Motor neuron (in vitro differentiated cells): ENCODE measurements around the gene TOP2B. TPM values are rescaled to one million over a fixed set of nuclear protein-coding genes. Genes with fewer than 3 reads are reported as not detected.

Experiments used
- ATAC-seq, 8 experiments: fragments of 200-7000 bp; cut with Tn5 transposase; replicated peaks in 6 of 8; 2 replicates each; pipeline ENCODE4 v1.8.0; 2021; ENCODE audit warnings: mild to moderate bottlenecking in 8 of 8, moderate library complexity in 8 of 8
- H3K27ac ChIP-seq, 2 donors: fragments of 250-450 bp; sonication (Bioruptor Pico); 2 replicates each; pipeline ENCODE4 v1.9.0; 2021; ENCODE audit warnings: antibody characterized with exemption in 2 of 2, mild to moderate bottlenecking in 2 of 2, moderate library complexity in 1 of 2
- H3K4me1 ChIP-seq, 2 donors: fragments of 250-450 bp; sonication (Bioruptor Pico); replicated peaks in 1 of 2; 2 replicates each; pipeline ENCODE4 v1.6.1; 2021; ENCODE audit warnings: antibody characterized with exemption in 2 of 2, mild to moderate bottlenecking in 2 of 2, moderate library complexity in 1 of 2
- H3K4me3 ChIP-seq, 5 donors: fragments of 250-450 bp; sonication (Bioruptor Pico); 2 replicates each; pipeline ENCODE4 v1.9.0; 2021; ENCODE audit warnings: antibody characterized with exemption in 5 of 5, mild to moderate bottlenecking in 5 of 5, moderate library complexity in 4 of 5
- WGBS, 10 experiments: fragments of 450-650 bp; shearing (Covaris generic); methylation state at CpG; one replicate each; pipeline ENCODE4 v1.0.0; 2022; 5-methylcytosine and 5-hydroxymethylcytosine counted together
- in situ Hi-C, 9 experiments: fragments of 400-800 bp; cut with MboI; loops; one replicate each; pipeline ENCODE4 v1.15.0; 2021; ENCODE audit warnings: low sequenced_read_pairs in 9 of 9, low pct_unique_long_range_greater_than_20kb in 2 of 9; ENCODE audit not compliant: unreplicated experiment in 9 of 9
- total RNA-seq, 8 experiments: library from RNA; unstranded; fragments of 300-600 nt; gene quantifications; 2 replicates each; pipeline versions ENCODE4 v1.2.3 to v1.2.4, GENCODE V29; 2022

Gene TOP2B
- total RNA-seq, 8 experiments from 2014 or later, result 149 to 271 (median 208) TPM

DNA sequence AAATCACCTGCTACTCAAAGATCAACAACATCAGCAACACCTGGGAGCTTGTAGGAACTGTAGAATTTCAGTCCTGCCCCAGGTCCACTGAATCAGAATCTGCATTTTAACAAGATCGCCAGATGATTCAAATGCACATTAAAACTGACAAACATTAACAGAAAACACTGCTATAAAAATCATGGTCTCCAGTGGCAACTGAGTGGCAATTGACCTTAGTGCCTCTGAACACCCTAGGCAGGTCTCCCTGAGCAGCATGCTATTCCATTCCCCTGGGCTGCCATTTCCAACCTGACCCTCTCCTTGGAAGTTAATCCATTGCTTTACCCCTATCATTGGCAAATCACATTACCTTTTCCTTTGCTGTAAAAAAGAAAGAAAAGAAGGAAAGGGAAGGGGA lies 23.0 kb upstream of the TOP2B start:
- no peak overlapping the region for H3K27ac ChIP-seq
- 17 to 86% (median 57%) methylated on average over 1 of the region's 1 CpG; no CpG with 5 or more reads in 5 of the 10 experiments for WGBS, 10 experiments

GRCh38 chr3:25686766-25687165 lies 22.1 kb upstream of the TOP2B start:
- no peak overlapping the region for H3K27ac ChIP-seq
- in situ Hi-C loops, result no loop called here
- WGBS, 10 experiments, result 58 to 100% (median 93%) methylated on average over 1 to 10 of the region's 23 CpGs; no CpG with 5 or more reads in 1 of the 10 experiments
- H3K4me1 ChIP-seq, result no peaks in the 10 kb centered on the region
- H3K4me3 ChIP-seq, result no peak overlapping the region
- no peak for ATAC-seq

More for the DNA sequence above, 23.0 kb upstream of the TOP2B start:
- ATAC-seq, result no peak
- Histone ChIP-seq H3K4me3 (no peak overlapping the region), H3K4me1 (no peaks in the 10 kb centered on the region)
- in situ Hi-C loops, result no loop called here

DNA sequence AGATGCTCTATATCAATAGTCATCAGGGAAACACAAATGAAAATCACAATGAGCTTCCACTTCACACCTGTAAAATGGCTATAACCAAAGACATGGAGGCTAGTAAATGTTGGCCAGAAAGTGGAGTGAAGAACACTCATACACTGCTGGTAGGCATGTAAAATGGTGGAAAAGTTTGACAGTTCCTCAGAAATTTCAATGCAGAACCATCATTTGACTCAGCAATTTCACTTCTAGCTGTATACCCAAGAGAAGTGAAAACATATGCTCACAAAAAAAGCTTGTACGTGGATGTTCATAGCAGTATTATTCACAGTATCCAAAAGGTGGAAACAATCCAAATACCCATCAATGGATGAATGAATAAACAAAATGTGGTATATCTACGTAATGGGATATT lies 19.2 kb upstream of the TOP2B start:
- H3K4me1 ChIP-seq, result peaks cover 0 to 2% of the 10 kb centered on the region in 2 donors
- ATAC-seq, result no peak
- in situ Hi-C loops, result no loop called here
- no peak overlapping the region for H3K27ac ChIP-seq
- 40 to 100% (median 78%) methylated on average over 1 to 2 of the region's 2 CpGs for WGBS, 10 experiments
- H3K4me3 ChIP-seq, result no peak overlapping the region

GRCh38 chr3:25683410-25683809 lies 18.7 kb upstream of the TOP2B start:
- in situ Hi-C loops, result no loop called here
- 30 to 100% (median 95%) methylated on average over 1 of the region's 1 CpG for WGBS, 10 experiments
- H3K4me3 ChIP-seq, result no peak overlapping the region
- peaks cover 2 to 7% of the 10 kb centered on the region in 2 donors for H3K4me1 ChIP-seq
- no peak for ATAC-seq
- no peak overlapping the region for H3K27ac ChIP-seq

- WGBS, 10 experiments, result 40 to 100% (median 93%) methylated on average over 1 to 2 of the region's 6 CpGs; no CpG with 5 or more reads in 1 of the 10 experiments
- Histone ChIP-seq H3K4me3 (no peak overlapping the region), H3K4me1 (peaks cover 3 to 16% of the 10 kb centered on the region in 2 donors), H3K27ac (no peak overlapping the region)
- in situ Hi-C loops, result no loop called here
- no peak for ATAC-seq
Measured at GRCh38 chr3:25679642-25680302, 15.1 kb upstream of the TOP2B start.

DNA sequence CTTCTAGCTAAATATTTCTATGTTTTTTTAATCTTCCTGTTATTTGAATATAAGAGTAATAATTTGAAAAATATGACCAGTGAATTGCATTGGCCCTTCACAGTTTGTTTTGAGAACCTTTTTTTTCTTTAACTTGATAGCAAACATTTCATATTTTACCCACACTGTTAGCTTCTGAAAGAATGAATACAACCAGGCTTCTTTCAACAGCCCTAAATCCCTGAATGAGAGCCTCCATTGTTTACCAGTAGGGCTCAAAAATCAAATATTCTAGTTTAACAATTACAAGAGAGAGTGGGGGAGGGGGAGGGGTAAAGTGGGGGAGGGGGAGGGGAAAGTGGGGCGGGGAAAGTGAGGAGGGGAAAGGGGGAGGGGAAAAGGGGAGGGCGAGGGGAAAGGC lies 14.5 kb upstream of the TOP2B start:
- Histone ChIP-seq H3K4me1 (peaks cover 3 to 16% of the 10 kb centered on the region in 2 donors), H3K4me3 (no peak overlapping the region), H3K27ac (no peak overlapping the region)
- no CpG with 5 or more reads among the region's 2 CpGs for WGBS, 10 experiments
- no peak for ATAC-seq
- in situ Hi-C loops, result no loop called here

GRCh38 chr3:25678581-25678980 lies 13.9 kb upstream of the TOP2B start:
- H3K4me1 ChIP-seq, result peaks cover 3 to 16% of the 10 kb centered on the region in 2 donors
- ATAC-seq, result peak in 3 of 8 experiments; percentile 21 to 46 (median 29)
- H3K27ac ChIP-seq, result no peak overlapping the region
- in situ Hi-C loops, result no loop called here
- no peak overlapping the region for H3K4me3 ChIP-seq

DNA sequence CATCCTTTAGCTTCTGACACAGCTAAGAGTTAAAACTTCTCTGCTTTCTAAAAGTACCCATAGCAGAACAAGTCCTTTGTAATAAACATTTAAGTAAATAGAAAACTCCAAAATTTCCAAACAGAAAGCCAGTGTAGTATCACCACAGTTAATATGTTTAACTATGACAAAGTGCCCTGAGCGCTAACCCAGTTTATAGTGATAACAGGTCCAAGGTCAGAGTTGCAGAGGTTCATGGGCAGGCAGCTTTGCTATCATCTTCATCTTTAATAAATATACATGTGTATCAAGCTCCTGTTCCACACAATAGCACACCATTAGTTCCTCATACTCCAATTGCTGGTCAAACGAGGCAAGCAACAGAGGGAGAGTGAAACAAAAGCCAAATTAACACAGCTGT lies 12.4 kb upstream of the TOP2B start:
- Histone ChIP-seq H3K27ac (no peak overlapping the region), H3K4me3 (no peak overlapping the region), H3K4me1 (peaks cover 3 to 16% of the 10 kb centered on the region in 2 donors)
- in situ Hi-C loops, result no loop called here
- WGBS, 10 experiments, result 78 to 100% (median 96%) methylated on average over 1 to 2 of the region's 2 CpGs; no CpG with 5 or more reads in 2 of the 10 experiments
- ATAC-seq, result no peak

- WGBS, 10 experiments, result 40% methylated on average over 1 of the region's 2 CpGs; no CpG with 5 or more reads in 9 of the 10 experiments
- no peak overlapping the region for H3K4me3 ChIP-seq
- no peak for ATAC-seq
- in situ Hi-C loops, result loop anchor here in 2 of 9 experiments (25.0 kb wide), 2 partner anchors 163 to 188 kb away; no protein-coding TSS in a partner anchor
- H3K4me1 ChIP-seq, result peaks cover 3 to 16% of the 10 kb centered on the region in 2 donors
- H3K27ac ChIP-seq, result no peak overlapping the region
Measured at GRCh38 chr3:25674670-25675069, 10.0 kb upstream of the TOP2B start.

DNA sequence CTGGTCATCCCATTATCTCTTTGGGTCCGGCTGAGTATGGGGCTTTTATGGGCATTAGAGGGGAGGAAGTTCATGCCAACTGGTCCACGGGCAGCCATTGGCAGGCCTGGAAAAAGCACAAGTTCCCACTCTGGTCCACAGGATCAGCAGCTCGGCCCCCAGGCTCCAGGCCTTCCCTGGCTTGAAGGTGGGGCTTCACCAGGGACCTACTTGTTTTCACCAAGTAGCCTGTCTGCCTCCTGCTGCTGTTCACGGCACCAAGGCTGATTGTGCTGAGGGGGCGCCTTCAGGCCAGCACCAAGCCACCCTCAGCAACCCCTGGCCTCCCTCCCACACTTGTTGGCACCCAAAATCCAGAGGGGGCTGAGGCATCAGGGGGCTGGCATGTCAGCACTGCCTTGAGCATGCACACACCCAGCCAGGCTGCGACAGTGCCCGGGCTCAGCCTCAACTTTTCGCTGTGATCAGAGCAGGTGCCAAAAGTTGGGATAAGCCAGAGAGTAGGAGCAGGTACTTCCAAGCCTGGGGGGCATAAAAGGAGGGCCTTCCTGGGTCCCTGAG lies 9.1 kb upstream of the TOP2B start:
- in situ Hi-C loops, result loop anchor here in 2 of 9 experiments (25.0 kb wide), 2 partner anchors 163 to 188 kb away; no protein-coding TSS in a partner anchor
- 83 to 100% (median 94%) methylated on average over 1 to 4 of the region's 8 CpGs; no CpG with 5 or more reads in 5 of the 10 experiments for WGBS, 10 experiments
- ATAC-seq, result no peak
- Histone ChIP-seq H3K27ac (no peak overlapping the region), H3K4me1 (peaks cover 3 to 13% of the 10 kb centered on the region in 2 donors), H3K4me3 (no peak overlapping the region)

DNA sequence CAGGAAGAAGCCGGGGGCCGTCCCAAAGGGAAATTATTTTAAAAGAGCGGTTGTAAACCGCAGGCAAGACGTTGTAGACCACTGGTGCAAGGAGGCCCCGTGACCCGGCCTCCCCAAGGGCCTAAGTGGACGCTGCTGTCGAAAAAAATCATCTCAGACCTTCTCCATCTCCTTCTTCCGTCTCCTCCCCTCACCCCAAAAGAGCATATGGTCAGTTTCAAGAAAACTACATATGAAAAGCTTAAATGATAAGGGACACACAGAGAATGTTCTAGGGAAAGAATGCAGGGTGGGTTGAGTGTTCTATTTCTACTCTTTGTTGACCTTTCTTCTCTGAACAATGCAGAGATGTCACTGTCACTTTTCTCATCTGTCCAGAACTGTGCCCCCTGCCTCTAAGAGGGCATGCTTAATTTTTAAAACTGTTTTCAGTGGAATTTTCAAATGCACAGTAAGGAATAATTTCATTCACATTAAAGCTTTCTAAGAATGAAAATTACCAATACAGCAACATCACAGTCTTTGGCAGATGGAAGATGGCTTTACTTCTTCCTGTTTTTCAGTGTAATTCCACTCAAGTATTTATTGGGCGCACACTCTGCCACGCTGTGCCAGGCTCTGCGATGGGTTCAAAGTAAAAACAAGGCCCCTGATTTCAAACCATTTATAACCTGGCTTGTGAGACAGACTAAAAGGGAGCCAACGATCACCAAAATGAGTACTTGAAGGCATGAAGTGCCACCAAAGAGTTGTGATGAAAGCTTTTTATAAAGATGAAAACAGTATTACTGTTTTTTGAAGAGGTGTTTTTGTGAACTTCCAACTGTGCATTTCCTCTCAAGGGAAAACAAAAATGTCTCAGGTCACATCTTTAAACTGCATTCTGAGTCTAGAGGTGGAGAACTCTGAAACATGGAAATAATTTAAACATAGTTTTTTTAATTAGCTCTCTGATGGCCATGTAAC lies 891 bp upstream of the TOP2B start:
- WGBS, 10 experiments, result 17 to 100% (median 49%) methylated on average over 1 to 11 of the region's 14 CpGs; no CpG with 5 or more reads in 1 of the 10 experiments
- ATAC-seq, result peak in 3 of 8 experiments; percentile 26 to 32 (median 26)
- in situ Hi-C loops, result loop anchor here in 2 of 9 experiments (25.0 kb wide), 2 partner anchors 172 to 197 kb away; no protein-coding TSS in a partner anchor
- peak overlapping the region; percentile 67 to 96 (median 84) for H3K4me3 ChIP-seq
- peak overlapping the region; percentile 94 to 95 for H3K27ac ChIP-seq
- peaks cover 10 to 15% of the 10 kb centered on the region in 2 donors for H3K4me1 ChIP-seq

GRCh38 chr3:25663869-25664811 lies 567 bp downstream of the TOP2B start:
- in situ Hi-C loops, result loop anchor here in 2 of 9 experiments (25.0 kb wide), 2 partner anchors 173 to 198 kb away; no protein-coding TSS in a partner anchor

More at GRCh38 chr3:25663869-25664811, 567 bp downstream of the TOP2B start:
- ATAC-seq, result peak; percentile 58 to 68 (median 65)
- peaks cover 10 to 21% of the 10 kb centered on the region in 2 donors for H3K4me1 ChIP-seq
- peak overlapping the region; percentile 94 to 95 for H3K27ac ChIP-seq
- H3K4me3 ChIP-seq, result peak overlapping the region; percentile 67 to 96 (median 84)
- 0 to 6% (median 0%) methylated on average over 4 to 14 of the region's 115 CpGs; no CpG with 5 or more reads in 4 of the 10 experiments for WGBS, 10 experiments
